H9 (cell line): ENCODE results near the gene FBXL15. TPM values are rescaled to one million over a fixed set of nuclear protein-coding genes. Genes with fewer than 3 reads are reported as not detected.

Experiments used
- DNase-seq: peaks from one replicate; pipeline ENCODE4 v3.0.0-alpha.2; 2017
- H2AFZ ChIP-seq: one replicate; pipeline ENCODE4 v1.6.1; 2013; ENCODE audit warnings: mild to moderate bottlenecking, low read length, control low read depth, moderate library complexity
- H2AK5ac ChIP-seq: 2 replicates; pipeline ENCODE4 v1.6.1; 2013; ENCODE audit warnings: low read length, control low read depth, mixed read lengths; ENCODE audit not compliant: insufficient read length
- H2BK120ac ChIP-seq: one replicate; pipeline ENCODE4 v1.6.1; 2013; ENCODE audit warnings: low read depth, mild to moderate bottlenecking, low read length, control low read depth, inconsistent platforms; ENCODE audit not compliant: poor library complexity, severe bottlenecking
- H2BK12ac ChIP-seq: 2 replicates; pipeline ENCODE4 v1.6.1; 2013; ENCODE audit warnings: low read length, control low read depth, mixed read lengths, low read depth; ENCODE audit not compliant: insufficient read length
- H2BK15ac ChIP-seq: 2 replicates; pipeline ENCODE4 v1.6.1; 2013; ENCODE audit warnings: low read depth, low read length, control low read depth
- H2BK20ac ChIP-seq: one replicate; pipeline ENCODE4 v1.6.1; 2013; ENCODE audit warnings: low read depth, mild to moderate bottlenecking, low read length, control low read depth, inconsistent platforms; ENCODE audit not compliant: poor library complexity, severe bottlenecking
- H2BK5ac ChIP-seq: 2 replicates; pipeline ENCODE4 v1.6.1; 2013; ENCODE audit warnings: low read length, control low read depth, mixed read lengths; ENCODE audit not compliant: insufficient read length
- H3K14ac ChIP-seq: 2 replicates; pipeline ENCODE4 v1.6.1; 2013; ENCODE audit warnings: low read length, control low read depth; ENCODE audit not compliant: insufficient read depth
- H3K18ac ChIP-seq: 2 replicates; pipeline ENCODE4 v1.6.1; 2013; ENCODE audit warnings: low read depth, mild to moderate bottlenecking, mixed read lengths, low read length, control low read depth; ENCODE audit not compliant: insufficient read length
- H3K23ac ChIP-seq: 2 replicates; pipeline ENCODE4 v1.6.1; 2013; ENCODE audit warnings: low read length, control low read depth, mixed read lengths, low read depth; ENCODE audit not compliant: insufficient read length
- H3K23me2 ChIP-seq: 2 replicates; pipeline ENCODE4 v1.6.1; 2013; ENCODE audit warnings: low read depth, mild to moderate bottlenecking, mixed read lengths, low read length, control low read depth; ENCODE audit not compliant: insufficient read length, poor library complexity, severe bottlenecking
- H3K27ac ChIP-seq: 2 replicates; pipeline ENCODE4 v1.5.1; 2013; ENCODE audit warnings: low read length, control low read depth, mixed read lengths, low read depth; ENCODE audit not compliant: insufficient read length
- H3K27me3 ChIP-seq: 2 replicates; pipeline ENCODE4 v1.6.1; 2013; ENCODE audit warnings: low read length, control low read depth, inconsistent platforms; ENCODE audit not compliant: insufficient read depth
- H3K4ac ChIP-seq: 2 replicates; pipeline ENCODE4 v1.6.1; 2013; ENCODE audit warnings: low read depth, mild to moderate bottlenecking, control low read depth, inconsistent platforms, low read length, moderate library complexity
- H3K4me1 ChIP-seq: 2 replicates; pipeline ENCODE4 v1.6.1; 2013; ENCODE audit warnings: low read length, control low read depth, inconsistent platforms; ENCODE audit not compliant: insufficient read depth
- H3K4me2 ChIP-seq: 2 replicates; pipeline ENCODE4 v1.6.1; 2013; ENCODE audit warnings: low read length, control low read depth, mixed read lengths; ENCODE audit not compliant: insufficient read length, insufficient read depth
- H3K56ac ChIP-seq: 2 replicates; pipeline ENCODE4 v1.6.1; 2013; ENCODE audit warnings: low read depth, mild to moderate bottlenecking, mixed read lengths, low read length, control low read depth; ENCODE audit not compliant: insufficient read length
- H3K79me1 ChIP-seq: 2 replicates; pipeline ENCODE4 v1.6.1; 2013; ENCODE audit warnings: low read depth, mild to moderate bottlenecking, moderate library complexity, low read length, control low read depth, inconsistent platforms; ENCODE audit not compliant: insufficient read depth, poor library complexity, severe bottlenecking
- H3K79me2 ChIP-seq: 2 replicates; pipeline ENCODE4 v1.6.1; 2013; ENCODE audit warnings: low read length, control low read depth, inconsistent platforms; ENCODE audit not compliant: insufficient read depth
- H3K9ac ChIP-seq: 2 replicates; pipeline ENCODE4 v1.6.1; 2013; ENCODE audit warnings: low read length, control low read depth, mixed read lengths; ENCODE audit not compliant: insufficient read length; ENCODE audit errors: extremely low read depth
- H3K9me3 ChIP-seq: one replicate; pipeline ENCODE4 v1.6.1; 2013; ENCODE audit warnings: low read depth, low read length, inconsistent platforms; ENCODE audit not compliant: control insufficient read depth
- H3T11ph ChIP-seq: one replicate; pipeline ENCODE4 v1.6.1; 2013; ENCODE audit warnings: mild to moderate bottlenecking, low read length, control low read depth, inconsistent platforms
- H4K20me1 ChIP-seq: one replicate; pipeline ENCODE4 v1.6.1; 2013; ENCODE audit not compliant: control insufficient read depth, insufficient read length, insufficient read depth
- H4K5ac ChIP-seq: 2 replicates; pipeline ENCODE4 v1.6.1; 2013; ENCODE audit warnings: low read depth, mild to moderate bottlenecking, mixed read lengths, low read length, control low read depth; ENCODE audit not compliant: insufficient read length
- H4K8ac ChIP-seq: replicated peaks from 2 replicates; pipeline ENCODE4 v1.6.1; 2013; ENCODE audit warnings: low read length, control low read depth, mixed read lengths, low read depth; ENCODE audit not compliant: insufficient read length
- H4K91ac ChIP-seq: 2 replicates; pipeline ENCODE4 v1.6.1; 2013; ENCODE audit warnings: low read depth, mild to moderate bottlenecking, moderate library complexity, mixed read lengths, low read length, control low read depth; ENCODE audit not compliant: insufficient read length
- H3K27ac Mint-ChIP-seq, 3 experiments: 2 replicates in 2 of 3; 3 replicates in 1 of 3; pipeline ENCODE4 v1.8.0; 2020 to 2021; ENCODE audit warnings: mixed read lengths in 3 of 3, mild to moderate bottlenecking in 1 of 3, moderate library complexity in 1 of 3
- H3K27me3 Mint-ChIP-seq: 2 replicates; pipeline ENCODE4 v1.8.0; 2021; ENCODE audit warnings: low read depth, mild to moderate bottlenecking, moderate library complexity, mixed read lengths
- H3K36me3 Mint-ChIP-seq, 3 experiments: 2 replicates in 2 of 3; 3 replicates in 1 of 3; pipeline ENCODE4 v1.8.0; 2020 to 2021; ENCODE audit warnings: low read depth in 3 of 3, mixed read lengths in 3 of 3; ENCODE audit not compliant: insufficient read depth in 1 of 3
- H3K4me1 Mint-ChIP-seq, 2 experiments: 2 replicates each; pipeline ENCODE4 v1.8.0; 2020; ENCODE audit warnings: mixed read lengths in 2 of 2
- H3K4me3 Mint-ChIP-seq, 2 experiments: 2 replicates in 1 of 2; 3 replicates in 1 of 2; pipeline ENCODE4 v1.8.0; 2020 to 2021; ENCODE audit warnings: mild to moderate bottlenecking in 2 of 2, mixed read lengths in 2 of 2, moderate library complexity in 1 of 2
- H3K9me3 Mint-ChIP-seq, 2 experiments: 2 replicates in 1 of 2; 3 replicates in 1 of 2; pipeline ENCODE4 v1.8.0; 2020; ENCODE audit warnings: mild to moderate bottlenecking in 2 of 2, mixed read lengths in 2 of 2, moderate library complexity in 1 of 2
- CTCF ChIP-seq: fragments of 200-600 bp; sonication (generic); conservative IDR thresholded peaks from 3 replicates; pipeline ENCODE4 v1.8.0; 2021; ENCODE audit warnings: antibody characterized with exemption, mild to moderate bottlenecking
- WGBS: extraction: QIAGEN DNeasy Blood & Tissue Kit; methylation state at CpG from one replicate; pipeline ENCODE4 v1.1.7; 2013; ENCODE audit warnings: missing lambda C conversion rate, low lambda C conversion rate, mixed read lengths; ENCODE audit not compliant: insufficient read length; ENCODE audit errors: extremely low coverage; 5-methylcytosine and 5-hydroxymethylcytosine counted together
- total RNA-seq: library from RNA; stranded (reverse); gene quantifications from 2 replicates; pipeline ENCODE4 v1.2.1, GENCODE V29; 2021

The FBXL15 gene
- total RNA-seq, 1 experiment from 2014 or later, result 9.1 TPM

DNA sequence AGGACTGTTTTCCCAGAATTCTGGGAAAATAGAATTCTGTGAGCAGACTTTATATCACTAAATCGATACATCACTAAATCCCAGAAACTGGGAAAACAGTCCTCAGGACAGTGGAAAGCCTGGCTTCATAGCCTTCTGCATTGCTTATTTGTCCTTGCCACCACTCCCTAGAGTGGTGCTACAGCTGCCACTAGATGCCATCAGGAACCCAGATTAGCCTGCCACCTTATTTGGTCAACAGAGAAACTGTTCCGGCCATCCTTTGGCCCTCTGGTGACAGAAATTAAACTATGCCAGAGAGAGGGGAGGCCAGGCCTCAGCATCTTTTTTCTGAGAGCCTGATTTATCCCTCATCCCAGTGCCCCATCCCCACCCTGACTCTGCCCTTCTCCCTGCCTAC, 44.8 kb upstream of the FBXL15 start:
- no peak for DNase-seq
- Histone ChIP-seq H2BK15ac (no peak overlapping the region), H3K79me2 (no peaks in the 10 kb centered on the region), H3K27ac (no peak overlapping the region), H4K5ac (no peak overlapping the region), H3K23me2 (no peaks in the 10 kb centered on the region), H3K23ac (no peak overlapping the region), H2AK5ac (no peak overlapping the region), H2BK5ac (no peak overlapping the region), H3K14ac (no peak overlapping the region), H3K4me1 (no peaks in the 10 kb centered on the region), H2AFZ (no peak overlapping the region), H3T11ph (no peak overlapping the region), H3K18ac (no peak overlapping the region), H3K4me2 (no peak overlapping the region), H4K20me1 (no peaks in the 10 kb centered on the region), H4K91ac (no peak overlapping the region), H3K9me3 (no peaks in the 10 kb centered on the region), H2BK12ac (no peak overlapping the region), H3K4ac (no peak overlapping the region), H3K79me1 (no peaks in the 10 kb centered on the region), H3K56ac (no peak overlapping the region), H4K8ac (no peak overlapping the region), H2BK20ac (no peak overlapping the region), H3K27me3 (no peaks in the 10 kb centered on the region), H2BK120ac (no peak overlapping the region), H3K9ac (no peak overlapping the region)
- Mint-ChIP-seq H3K27ac (no peak overlapping the region; a peak in 1 of 7 replicates), H3K27me3 (no peaks in the 10 kb centered on the region), H3K4me1 (no peaks in the 10 kb centered on the region), H3K4me3 (no peak overlapping the region; a peak in 1 of 5 replicates), H3K36me3 (peaks cover 17 to 54% (median 31%) of the 10 kb centered on the region in 3 experiments), H3K9me3 (0 out of 5 replicates have a peak, but pooled peaks cover 0 to 4% of the 10 kb centered on the region in 2 experiments)
- no CpG with 5 or more reads among the region's 2 CpGs for WGBS
- TF ChIP-seq CTCF, result no peak
